Neuron (in vitro differentiated cells): ENCODE data around the gene ABHD18.
"Not testable (repeated sequence)": the region's sequence is repeated elsewhere in the genome, so short reads cannot be mapped to it uniquely, and the experiment has no call there.

ENCODE experiments used
- H2AFZ ChIP-seq: one replicate; pipeline ENCODE4 v1.6.1; 2013; ENCODE audit warnings: low read depth, mild to moderate bottlenecking, inconsistent platforms, low read length, moderate library complexity
- H3K27me3 ChIP-seq: one replicate; pipeline ENCODE4 v1.6.1; 2013; ENCODE audit warnings: low read length; ENCODE audit not compliant: insufficient read depth
- H3K36me3 ChIP-seq: one replicate; pipeline ENCODE4 v1.6.1; 2013; ENCODE audit warnings: low read length; ENCODE audit not compliant: insufficient read depth
- H3K4me1 ChIP-seq: one replicate; pipeline ENCODE4 v1.6.1; 2013; ENCODE audit warnings: low read length; ENCODE audit not compliant: insufficient read depth
- H3K4me3 ChIP-seq: 2 replicates; pipeline ENCODE4 v1.5.1; 2013; ENCODE audit warnings: mild to moderate bottlenecking, low read length, moderate library complexity
- H3K9me3 ChIP-seq: one replicate; pipeline ENCODE4 v1.6.1; 2013; ENCODE audit warnings: low read length

The ABHD18 gene

GRCh38 chr4:128060699-128061565, 95.7 kb downstream of the ABHD18 start, which contains the start of gene LARP1B:
LARP1B (plus strand) TSS chr4:128061312; CDS start chr4:128074952, 13,640 bp downstream.
- H3K27me3 ChIP-seq = no peaks in the 10 kb centered on the region
- H3K9me3 ChIP-seq = no peaks in the 10 kb centered on the region
- peak within 1 kb of the TSS; percentile 59 for H3K4me3 ChIP-seq
- peaks cover 2% of the 10 kb centered on the region for H3K4me1 ChIP-seq
- peak within 1 kb of the TSS; percentile 98 for H2AFZ ChIP-seq
- no peaks in the 10 kb centered on the region for H3K36me3 ChIP-seq

GRCh38 chr4:128061566-128062536, 96.6 kb downstream of the ABHD18 start:
- Histone ChIP-seq H3K4me3 (peak overlapping the region; percentile 59), H3K9me3 (no peaks in the 10 kb centered on the region), H3K4me1 (peaks cover 2% of the 10 kb centered on the region), H3K36me3 (no peaks in the 10 kb centered on the region), H2AFZ (peak overlapping the region; percentile 98), H3K27me3 (no peaks in the 10 kb centered on the region)

- not testable (repeated sequence) for H3K27me3 ChIP-seq, H3K4me3 ChIP-seq, H3K36me3 ChIP-seq, H3K4me1 ChIP-seq, H2AFZ ChIP-seq, H3K9me3 ChIP-seq
Observed at GRCh38 chr4:128066453-128066820, 101.2 kb downstream of the ABHD18 start.

- Histone ChIP-seq H3K4me3 (no peak overlapping the region), H2AFZ (no peak overlapping the region), H3K4me1 (peaks cover 2% of the 10 kb centered on the region), H3K36me3 (no peaks in the 10 kb centered on the region), H3K27me3 (no peaks in the 10 kb centered on the region), H3K9me3 (peaks cover 2% of the 10 kb centered on the region)
Observed at GRCh38 chr4:128068918-128069317, 103.7 kb downstream of the ABHD18 start.

- Histone ChIP-seq H3K4me3 (no peak overlapping the region), H2AFZ (no peak overlapping the region), H3K36me3 (peaks cover 24% of the 10 kb centered on the region), H3K9me3 (no peaks in the 10 kb centered on the region), H3K27me3 (no peaks in the 10 kb centered on the region), H3K4me1 (no peaks in the 10 kb centered on the region)
Observed at GRCh38 chr4:128076464-128076863, 111.3 kb downstream of the ABHD18 start.
